Sigmoid colon (tissue), 7 donors: ENCODE data around the gene MFSD6. TPM values are rescaled to one million over a fixed set of nuclear protein-coding genes. Genes with fewer than 3 reads are reported as not detected.

Experiments
- DNase-seq: peaks from one replicate; pipeline ENCODE4 v3.0.0-alpha.2; 2019
- H3K27ac ChIP-seq, 4 donors: fragments of 200-600 bp; sonication (generic); one replicate each; pipeline ENCODE4 v1.5.1; 2016 to 2019; ENCODE audit warnings: mild to moderate bottlenecking in 1 of 4
- H3K27me3 ChIP-seq, 3 donors: fragments of 200-600 bp; sonication (generic); one replicate each; pipeline ENCODE4 v1.5.1; 2019; ENCODE audit warnings: mild to moderate bottlenecking in 1 of 3
- H3K36me3 ChIP-seq, 4 donors: fragments of 200-600 bp; sonication (generic); one replicate each; pipeline ENCODE4 v1.5.1; 2016 to 2019
- H3K4me1 ChIP-seq, 4 donors: fragments of 200-600 bp; sonication (generic); one replicate each; pipeline ENCODE4 v1.5.1; 2017 to 2019
- H3K4me3 ChIP-seq, 4 donors: fragments of 200-600 bp; sonication (generic); one replicate each; pipeline ENCODE4 v1.5.1; 2017 to 2019; ENCODE audit warnings: mild to moderate bottlenecking in 2 of 4, moderate library complexity in 1 of 4
- H3K9me3 ChIP-seq, 4 donors: fragments of 200-600 bp in 3 of 4; sonication (generic) in 3 of 4; one replicate each; pipeline versions ENCODE4 v1.5.1 to v1.6.1; 2013 to 2019
- EP300 ChIP-seq, 4 donors: sonication (generic); formaldehyde crosslinking; IDR thresholded peaks; one replicate each; pipeline ENCODE4 v1.6.1; 2017; ENCODE audit warnings: antibody characterized with exemption in 4 of 4
- POLR2A ChIP-seq, 2 donors: fragments of 450-650 bp; IDR thresholded peaks; one replicate each; pipeline ENCODE4 v1.6.1; 2016; ENCODE audit warnings: antibody characterized with exemption in 2 of 2, mild to moderate bottlenecking in 2 of 2, moderate library complexity in 2 of 2
- POLR2AphosphoS5 ChIP-seq, 4 donors: sonication (generic); formaldehyde crosslinking; IDR thresholded peaks; one replicate each; pipeline ENCODE4 v1.6.1; 2017; ENCODE audit warnings: antibody characterized with exemption in 4 of 4
- whole genome bisulfite sequencing, 2 donors: extraction: QIAGEN DNeasy Blood & Tissue Kit; methylation state at CpG; one replicate each; pipeline ENCODE4 v1.1.7; 2013; 5-methylcytosine and 5-hydroxymethylcytosine counted together
- intact Hi-C: fragments of 100-400 bp; cut with DNase I; formaldehyde crosslinking; loops from one replicate; pipeline ENCODE4 v1.15.1; 2023
- polyA plus RNA-seq, 3 donors: library from polyadenylated mRNA; stranded (reverse); fragments of 200-250 nt; gene quantifications; one replicate each; pipeline ENCODE4 v1.2.3, GENCODE V29; 2013
- total RNA-seq, 4 donors: library from RNA; depleted of rRNA; stranded (reverse); fragments of >200 nt; gene quantifications; one replicate each; pipeline ENCODE4 v1.1.0, GENCODE V29; 2016
- TF ChIP-seq, protein P1 (sequence below), 4 experiments: fragments of 450-650 bp in 3 of 4; fragments of 200-600 bp in 1 of 4; IDR thresholded peaks; one replicate each; pipeline ENCODE4 v1.5.1; 2016 to 2019; ENCODE audit warnings: antibody characterized with exemption in 4 of 4, mild to moderate bottlenecking in 3 of 4, moderate library complexity in 2 of 4
- donor health status: healthy with polysubstance abuse.
- donor health status: Bipolar disorder and iron deficiency.
- donor health status: healthy.

MFSD6 gene
- total and polyA plus RNA-seq, 7 donors = 8.4 to 87.5 (median 46.7) TPM

DNA sequence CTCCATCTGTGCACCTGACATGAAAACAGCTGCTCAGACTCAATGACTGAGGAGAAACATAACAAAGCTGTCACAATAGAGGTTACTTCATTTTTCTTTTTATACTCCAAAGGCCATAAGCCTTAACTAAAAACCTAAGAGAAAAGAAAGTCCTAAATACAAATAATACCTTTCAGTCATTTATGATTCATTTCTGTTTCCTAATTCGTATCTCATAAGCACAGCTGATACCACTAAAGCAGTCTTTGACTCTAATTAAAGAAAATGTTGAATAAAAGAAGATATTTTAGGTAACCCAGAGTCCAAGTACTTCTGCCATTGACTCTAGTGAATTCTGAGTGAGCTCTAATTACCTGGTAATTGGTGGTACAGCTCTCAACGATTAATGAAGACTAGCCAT, 105.7 kb downstream of the MFSD6 start:
- peaks cover 0 to 8% (median 0%) of the 10 kb centered on the region in 4 donors for H3K4me1 ChIP-seq
- intact Hi-C loops = loop anchor here (2.0 to 10.0 kb wide), 3 partner anchors 107 to 419 kb away; partner anchors contain the start of gene MFSD6
- H3K4me3 ChIP-seq = no peak overlapping the region
- H3K36me3 ChIP-seq = peaks cover 0 to under 1% (median 0%) of the 10 kb centered on the region in 4 donors
- H3K27ac ChIP-seq = no peak overlapping the region
- DNase-seq = no peak
- no peaks in the 10 kb centered on the region for H3K9me3 ChIP-seq
- TF ChIP-seq POLR2A (IDR thresholded peaks at IDR 0.05) (no peak), EP300 (IDR thresholded peaks at IDR 0.05) (no peak), POLR2AphosphoS5 (IDR thresholded peaks at IDR 0.05) (no peak)
- TF ChIP-seq, protein P1, sequence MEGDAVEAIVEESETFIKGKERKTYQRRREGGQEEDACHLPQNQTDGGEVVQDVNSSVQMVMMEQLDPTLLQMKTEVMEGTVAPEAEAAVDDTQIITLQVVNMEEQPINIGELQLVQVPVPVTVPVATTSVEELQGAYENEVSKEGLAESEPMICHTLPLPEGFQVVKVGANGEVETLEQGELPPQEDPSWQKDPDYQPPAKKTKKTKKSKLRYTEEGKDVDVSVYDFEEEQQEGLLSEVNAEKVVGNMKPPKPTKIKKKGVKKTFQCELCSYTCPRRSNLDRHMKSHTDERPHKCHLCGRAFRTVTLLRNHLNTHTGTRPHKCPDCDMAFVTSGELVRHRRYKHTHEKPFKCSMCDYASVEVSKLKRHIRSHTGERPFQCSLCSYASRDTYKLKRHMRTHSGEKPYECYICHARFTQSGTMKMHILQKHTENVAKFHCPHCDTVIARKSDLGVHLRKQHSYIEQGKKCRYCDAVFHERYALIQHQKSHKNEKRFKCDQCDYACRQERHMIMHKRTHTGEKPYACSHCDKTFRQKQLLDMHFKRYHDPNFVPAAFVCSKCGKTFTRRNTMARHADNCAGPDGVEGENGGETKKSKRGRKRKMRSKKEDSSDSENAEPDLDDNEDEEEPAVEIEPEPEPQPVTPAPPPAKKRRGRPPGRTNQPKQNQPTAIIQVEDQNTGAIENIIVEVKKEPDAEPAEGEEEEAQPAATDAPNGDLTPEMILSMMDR (IDR thresholded peaks at IDR 0.05) = no peak
- 87 to 93% methylated on average over 2 of the region's 2 CpGs for WGBS, 2 donors
- H3K27me3 ChIP-seq = no peaks in the 10 kb centered on the region

DNA sequence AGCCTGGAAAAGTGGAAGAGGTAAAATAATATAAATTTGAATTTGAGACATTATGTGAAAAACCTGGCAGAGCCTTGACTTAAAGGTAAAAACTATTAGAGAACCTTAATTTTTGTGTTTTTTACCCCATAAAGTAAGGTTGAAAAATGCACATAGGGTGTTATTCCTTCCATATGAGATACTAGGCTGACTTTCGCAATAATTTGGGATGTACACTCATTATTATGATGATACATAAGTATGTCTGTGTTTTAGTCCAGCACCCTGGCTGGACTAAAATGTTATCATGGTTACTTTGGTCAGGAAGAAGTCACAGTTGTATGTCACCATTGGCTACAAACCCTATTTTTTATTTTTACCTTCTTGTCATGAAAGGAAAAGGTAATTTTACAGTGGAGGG, 106.5 kb downstream of the MFSD6 start:
- TF ChIP-seq, protein P1 (IDR thresholded peaks at IDR 0.05) = no peak
- TF ChIP-seq POLR2AphosphoS5 (IDR thresholded peaks at IDR 0.05) = no peak
- TF ChIP-seq EP300 (IDR thresholded peaks at IDR 0.05) = no peak
- no peak overlapping the region for H3K27ac ChIP-seq
- intact Hi-C loops = loop anchor here (5.0 to 10.0 kb wide), 2 partner anchors 107 to 420 kb away; partner anchors contain the start of gene MFSD6
- DNase-seq = no peak
- H3K4me3 ChIP-seq = no peak overlapping the region
- H3K27me3 ChIP-seq = no peaks in the 10 kb centered on the region
- WGBS, 2 donors = 97 to 98% methylated on average over 1 of the region's 1 CpG
- H3K9me3 ChIP-seq = no peaks in the 10 kb centered on the region
- peaks cover 0 to 8% (median 0%) of the 10 kb centered on the region in 4 donors for H3K4me1 ChIP-seq
- no peaks in the 10 kb centered on the region for H3K36me3 ChIP-seq

DNA sequence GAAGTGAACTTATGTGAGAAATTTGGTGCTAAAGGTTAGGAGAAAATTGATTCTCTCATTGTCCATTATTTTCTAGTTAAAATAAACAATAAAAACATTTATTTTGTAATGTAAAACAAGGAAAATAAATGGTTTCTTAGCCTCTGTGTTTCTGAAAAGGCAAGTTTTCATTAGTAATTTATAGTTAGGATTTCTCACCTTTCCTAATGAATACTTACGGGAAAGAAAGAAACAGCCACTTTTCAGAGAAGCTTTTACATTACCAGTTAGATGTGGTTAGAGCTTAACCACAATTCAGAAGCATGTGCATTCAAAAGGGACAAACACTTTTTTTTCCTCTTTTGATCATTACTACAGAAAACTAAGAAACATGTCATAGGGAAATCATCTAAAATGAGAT, 107.5 kb downstream of the MFSD6 start:
- no peak for DNase-seq
- H3K27ac ChIP-seq = no peak overlapping the region
- H3K9me3 ChIP-seq = no peaks in the 10 kb centered on the region
- no peaks in the 10 kb centered on the region for H3K36me3 ChIP-seq
- no peak for TF ChIP-seq POLR2A (IDR thresholded peaks at IDR 0.05)
- no peak for TF ChIP-seq POLR2AphosphoS5 (IDR thresholded peaks at IDR 0.05)
- no peak for TF ChIP-seq EP300 (IDR thresholded peaks at IDR 0.05)
- TF ChIP-seq, protein P1 (IDR thresholded peaks at IDR 0.05) = no peak
- H3K4me3 ChIP-seq = no peak overlapping the region
- WGBS, 2 donors = 48 to 89% methylated on average over 1 of the region's 1 CpG
- no peaks in the 10 kb centered on the region for H3K4me1 ChIP-seq
- H3K27me3 ChIP-seq = no peaks in the 10 kb centered on the region
- intact Hi-C loops = loop anchor here (10.0 kb wide), 1 partner anchor 421 kb away; no protein-coding TSS in a partner anchor

DNA sequence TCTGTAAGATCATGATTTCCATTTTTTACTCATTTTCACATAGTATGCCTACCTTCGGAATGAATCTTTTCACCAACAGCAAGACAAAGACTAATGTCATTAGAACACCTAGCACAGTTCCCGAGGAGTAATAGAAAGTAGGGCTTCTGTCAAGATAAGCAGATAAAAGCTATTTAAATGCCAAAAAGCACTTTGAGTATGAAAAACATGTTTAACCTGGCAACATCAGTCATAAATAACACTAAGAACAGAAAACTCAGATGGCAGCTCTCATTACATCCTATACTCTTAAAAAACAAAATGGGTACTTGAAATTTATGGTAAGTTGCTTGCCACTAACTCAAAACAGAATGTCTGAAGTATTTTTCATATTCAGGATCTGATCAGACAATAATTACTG, 109.3 kb downstream of the MFSD6 start:
- no peak for DNase-seq
- Histone ChIP-seq H3K27ac (no peak overlapping the region), H3K9me3 (no peaks in the 10 kb centered on the region), H3K36me3 (no peaks in the 10 kb centered on the region), H3K4me1 (no peaks in the 10 kb centered on the region), H3K4me3 (no peak overlapping the region), H3K27me3 (no peaks in the 10 kb centered on the region)
- intact Hi-C loops = loop anchor here (10.0 kb wide), 1 partner anchor 423 kb away; no protein-coding TSS in a partner anchor
- WGBS, 2 donors = 94 to 95% methylated on average over 2 of the region's 2 CpGs
- TF ChIP-seq, protein P1 (IDR thresholded peaks at IDR 0.05) = no peak
- TF ChIP-seq EP300 (IDR thresholded peaks at IDR 0.05) (no peak), POLR2A (IDR thresholded peaks at IDR 0.05) (no peak), POLR2AphosphoS5 (IDR thresholded peaks at IDR 0.05) (no peak)
